K562 (cell line): Measurements from ENCODE around the gene CHAC1. TPM values are rescaled to one million over a fixed set of nuclear protein-coding genes. Genes with fewer than 3 reads are reported as not detected.

Source experiments
- ATAC-seq: fragments of 200-7000 bp; cut with Tn5 transposase; 3 replicates; pipeline ENCODE4 v1.9.1; 2020; ENCODE audit warnings: moderate library complexity
- BruUV-seq: library from RNA; stranded (reverse); fragments of 400-500 nt; replicated peaks from 2 replicates; lab custom pipeline; 2021; lab: Mats Ljungman, UMichigan
- CTCF ChIA-PET: fragments of 300-600 bp; formaldehyde crosslinking; extraction: SDS; loops from one replicate; lab custom pipeline; 2021; ENCODE audit warnings: low intra/inter-chr PET ratio; lab: Yijun Ruan, JAX
- POLR2A ChIA-PET: fragments of 300-600, 350-650 bp; sonication (Branson Sonifier 250); formaldehyde crosslinking; extraction: SDS; loops from one replicate; lab custom pipeline; 2021; ENCODE audit warnings: antibody characterized with exemption, inconsistent platforms; lab: Yijun Ruan, JAX
- DNase-seq, 4 experiments: peaks; one replicate each; pipeline versions ENCODE4 v3.0.0 to v3.0.0-alpha.2; 2011 to 2018; ENCODE audit warnings: low spot score in 3 of 4, mixed read lengths in 3 of 4; ENCODE audit errors: extremely low read depth in 1 of 4
- FAIRE-seq: peaks from 2 replicates; lab custom pipeline; 2011; peaks lifted over from hg19 to GRCh38; lab: Jason Lieb, UNC
- H2AFZ ChIP-seq: 2 replicates; pipeline ENCODE4 v1.6.0; 2011; ENCODE audit warnings: low read depth, low read length, control low read depth, inconsistent platforms
- H3K27ac ChIP-seq: fragments of 200-600 bp; 3 replicates; pipeline ENCODE4 v1.8.0; 2011; ENCODE audit warnings: low read depth, mild to moderate bottlenecking, control low read depth, inconsistent platforms, low read length, moderate library complexity, mixed read lengths; ENCODE audit errors: extremely low read depth
- H3K27me3 ChIP-seq, 2 experiments: fragments of 300-600 bp in 1 of 2; 2 replicates in 1 of 2; 3 replicates in 1 of 2; pipeline versions ENCODE4 v1.6.0 to v1.8.0; 2011; ENCODE audit warnings: inconsistent platforms in 2 of 2, low read length in 2 of 2, mild to moderate bottlenecking in 1 of 2, mixed read lengths in 1 of 2, moderate library complexity in 1 of 2; ENCODE audit not compliant: control insufficient read depth in 2 of 2, insufficient read depth in 2 of 2
- H3K36me3 ChIP-seq: fragments of 300-600 bp; 3 replicates; pipeline ENCODE4 v1.8.0; 2011; ENCODE audit warnings: mild to moderate bottlenecking, low read length, inconsistent platforms; ENCODE audit not compliant: control insufficient read depth, insufficient read depth
- H3K4me1 ChIP-seq, 2 experiments: fragments of 200-600 bp in 1 of 2; replicated peaks in 1 of 2; 2 replicates in 1 of 2; 3 replicates in 1 of 2; pipeline versions ENCODE4 v1.5.1 to v1.8.0; 2011; ENCODE audit warnings: inconsistent platforms in 2 of 2, low read length in 2 of 2, mild to moderate bottlenecking in 1 of 2, mixed read lengths in 1 of 2, moderate library complexity in 1 of 2; ENCODE audit not compliant: control insufficient read depth in 2 of 2, insufficient read depth in 2 of 2
- H3K4me2 ChIP-seq: 2 replicates; pipeline ENCODE4 v1.6.1; 2011; ENCODE audit warnings: low read length, control low read depth, inconsistent platforms, mixed read lengths; ENCODE audit not compliant: insufficient read depth
- H3K4me3 ChIP-seq: fragments of 200-600 bp; sonication (generic), shearing (Covaris generic); 2 replicates; pipeline ENCODE4 v1.5.1; 2016; ENCODE audit warnings: control low read depth, inconsistent platforms
- H3K79me2 ChIP-seq: fragments of 200-600 bp; 3 replicates; pipeline ENCODE4 v1.8.0; 2011; ENCODE audit warnings: low read length, inconsistent platforms; ENCODE audit not compliant: control insufficient read depth, insufficient read depth
- H3K9ac ChIP-seq, 2 experiments: 2 replicates each; pipeline versions ENCODE4 v1.6.0 to v1.6.1; 2011; ENCODE audit warnings: low read depth in 2 of 2, low read length in 2 of 2, control low read depth in 1 of 2, inconsistent platforms in 1 of 2, mild to moderate bottlenecking in 1 of 2, mixed read lengths in 1 of 2; ENCODE audit not compliant: insufficient read depth in 1 of 2
- H3K9me1 ChIP-seq: one replicate; pipeline ENCODE4 v1.6.0; 2011; ENCODE audit warnings: inconsistent platforms, mild to moderate bottlenecking, low read length, moderate library complexity; ENCODE audit not compliant: control insufficient read depth, insufficient read depth
- H3K9me3 ChIP-seq: replicated peaks from 2 replicates; pipeline ENCODE4 v1.5.1; 2011; ENCODE audit warnings: low read depth, low read length, inconsistent platforms; ENCODE audit not compliant: control insufficient read depth, insufficient read depth
- H4K20me1 ChIP-seq: replicated peaks from 2 replicates; pipeline ENCODE4 v1.6.1; 2011; ENCODE audit warnings: low read length, inconsistent platforms, mixed read lengths; ENCODE audit not compliant: control insufficient read depth, insufficient read depth
- COPS2 ChIP-seq: fragments of 450-650 bp; conservative IDR thresholded peaks from 2 replicates; pipeline ENCODE4 v1.6.1; 2016; ENCODE audit warnings: mild to moderate bottlenecking, moderate library complexity
- FOXM1 ChIP-seq, 2 experiments: fragments of 450-650 bp in 1 of 2; sonication (generic) in 1 of 2; formaldehyde crosslinking in 1 of 2; IDR thresholded peaks; 2 replicates each; pipeline versions ENCODE4 v1.6.1 to v1.9.0; 2017 to 2022; ENCODE audit warnings: low read depth in 2 of 2, mild to moderate bottlenecking in 2 of 2, missing genetic modification reagents in 1 of 2, moderate library complexity in 1 of 2
- HNRNPLL ChIP-seq: fragments of 200-400 bp; formaldehyde crosslinking; IDR thresholded peaks from 2 replicates; pipeline ENCODE4 v1.6.1; 2017; ENCODE audit warnings: low read length, low read depth, mild to moderate bottlenecking; ENCODE audit not compliant: poor library complexity, severe bottlenecking
- MYC ChIP-seq, 2 experiments: fragments of 250-450 bp in 1 of 2; sonication (Bioruptor Pico) in 1 of 2; IDR thresholded peaks; 2 replicates each; pipeline versions ENCODE4 v1.5.1 to v1.6.1; 2012 to 2021; ENCODE audit warnings: low read depth in 2 of 2, borderline replicate concordance in 1 of 2, improper control_type of control experiment in 1 of 2, low read length in 1 of 2, mild to moderate bottlenecking in 1 of 2, moderate library complexity in 1 of 2
- NCOA4 ChIP-seq: fragments of 450-650 bp; IDR thresholded peaks from 2 replicates; pipeline ENCODE4 v1.6.1; 2018; ENCODE audit warnings: mild to moderate bottlenecking; ENCODE audit not compliant: partially characterized antibody
- OTX1 ChIP-seq: fragments of 450-650 bp; formaldehyde crosslinking; IDR thresholded peaks from 2 replicates; pipeline ENCODE4 v1.4.0; 2022; ENCODE audit warnings: mild to moderate bottlenecking
- PHB ChIP-seq: fragments of 250-450 bp; sonication (Bioruptor Pico); IDR thresholded peaks from 2 replicates; pipeline ENCODE4 v1.5.0; 2021
- POLR2AphosphoS5 ChIP-seq: IDR thresholded peaks from 2 replicates; pipeline ENCODE4 v1.6.1; 2011; ENCODE audit warnings: mild to moderate bottlenecking, low read depth, low read length, moderate library complexity; ENCODE audit not compliant: control insufficient read depth, insufficient read depth
- SIN3B ChIP-seq: fragments of 450-650 bp; IDR thresholded peaks from 2 replicates; pipeline ENCODE4 v1.6.1; 2017; ENCODE audit warnings: low read depth, mild to moderate bottlenecking, moderate library complexity
- ZC3H4 ChIP-seq: sonication (generic); formaldehyde crosslinking; IDR thresholded peaks from 2 replicates; pipeline ENCODE4 v1.9.0; 2021; ENCODE audit warnings: missing genetic modification reagents, borderline replicate concordance
- ZFX ChIP-seq: sonication (generic); formaldehyde crosslinking; IDR thresholded peaks from 2 replicates; pipeline ENCODE4 v1.8.0; 2022; ENCODE audit warnings: mild to moderate bottlenecking, missing genetic modification reagents, moderate library complexity
- ZNF311 ChIP-seq: fragments of 250-450 bp; sonication (Bioruptor Pico); IDR thresholded peaks from 2 replicates; pipeline ENCODE4 v1.4.0; 2020; ENCODE audit warnings: mild to moderate bottlenecking, moderate library complexity
- WGBS: fragments of 100-300 bp; shearing (Covaris generic); methylation state at CpG from one replicate; pipeline ENCODE4 v1.1.6; 2016; ENCODE audit warnings: low coverage, mixed read lengths; ENCODE audit not compliant: insufficient coverage; ENCODE audit errors: missing lambda C conversion rate; 5-methylcytosine and 5-hydroxymethylcytosine counted together
- in situ Hi-C: fragments of 300-500 bp; cut with MboI; formaldehyde crosslinking; loops from 4 replicates; pipeline ENCODE4 v1.15.0; 2018; ENCODE audit warnings: inconsistent platforms, mixed read lengths
- intact Hi-C: fragments of 100-400 bp; cut with micrococcal nuclease; formaldehyde crosslinking; loops from 2 replicates; pipeline ENCODE4 v1.14.2; 2022
- polyA plus RNA-seq, 8 experiments: library from polyadenylated mRNA; depleted of rRNA in 4 of 8; stranded (reverse) in 5 of 8; unstranded in 3 of 8; fragments of >200 nt; fragmentation: Nextera tagmentation in 2 of 8; fragmentation: Illumina TruSeq in 1 of 8; extraction: Ambion mirVana in 2 of 8; extraction: Trizol in 1 of 8; gene quantifications; 2 replicates each; pipeline versions ENCODE4 v1.2.1 to v1.2.3, GENCODE V29; 2011 to 2014; ENCODE audit warnings: inconsistent platforms in 1 of 8, missing spikeins in 1 of 8
- total RNA-seq, 7 experiments: library from RNA; depleted of rRNA in 6 of 7; stranded (reverse); fragments of >200 nt in 6 of 7; fragmentation: Illumina TruSeq in 2 of 7; extraction: Trizol in 2 of 7; gene quantifications; 2 replicates each; pipeline versions ENCODE4 v1.2.1 to v1.2.3, GENCODE V29; 2011 to 2021; ENCODE audit warnings: low replicate concordance in 1 of 7
- TF ChIP-seq, protein P1 (sequence below): sonication (generic); formaldehyde crosslinking; IDR thresholded peaks from 2 replicates; pipeline ENCODE4 v1.8.0; 2022; ENCODE audit warnings: mild to moderate bottlenecking, missing genetic modification reagents
- TF ChIP-seq, protein P2 (sequence below), 2 experiments: IDR thresholded peaks; 2 replicates each; pipeline ENCODE4 v1.6.1; 2012; ENCODE audit warnings: improper control_type of control experiment in 2 of 2, low read depth in 2 of 2, low read length in 2 of 2, borderline replicate concordance in 1 of 2

The CHAC1 gene
- total and polyA plus RNA-seq, 9 of the 15 experiments (the other 6 are each of a cell fraction or from before 2014, with no cell fraction given) = 0.47 to 39.0 (median 7.5) TPM

GRCh38 chr15:40941068-40941527, 12.2 kb upstream of the CHAC1 start:
- intact Hi-C loops (no loop called here), in situ Hi-C loops (no loop called here)
- ATAC-seq = no peak
- Histone ChIP-seq H3K9me1 (no peaks in the 10 kb centered on the region), H3K27ac (peak overlapping the region; percentile 71; the same call in 2 of the 3 replicates), H3K9ac (peak overlapping the region; percentile 72 to 88), H3K4me3 (peak overlapping the region; percentile 56), H3K9me3 (no peaks in the 10 kb centered on the region), H3K4me1 (peaks cover 5 to 34% of the 10 kb centered on the region in 2 experiments; a peak in 4 of 5 replicates), H4K20me1 (no peaks in the 10 kb centered on the region), H2AFZ (peak overlapping the region; percentile 99), H3K4me2 (peak overlapping the region; percentile 78), H3K36me3 (no peaks in the 10 kb centered on the region), H3K27me3 (peaks cover 2 to 13% of the 10 kb centered on the region in 2 experiments; a peak in 3 of 5 replicates), H3K79me2 (no peaks in the 10 kb centered on the region)
- peak; percentile 66 for FAIRE-seq
- peak in 1 of 4 experiments; percentile 27 for DNase-seq
- WGBS = 21% methylated on average over 7 of the region's 7 CpGs
- ChIA-PET POLR2A (interaction anchor here (0.6 to 3.6 kb wide), 10 partner anchors 9 to 155 kb away, joined by 3 to 17 read pairs (median 3); partner anchors contain the start of gene CHAC1), CTCF (interaction anchor here (0.6 to 0.7 kb wide), 3 partner anchors 35 to 273 kb away, joined by 3 read pairs; no protein-coding TSS in a partner anchor)
- TSS peak; percentile 83 for BruUV-seq
- TF ChIP-seq, protein P1, sequence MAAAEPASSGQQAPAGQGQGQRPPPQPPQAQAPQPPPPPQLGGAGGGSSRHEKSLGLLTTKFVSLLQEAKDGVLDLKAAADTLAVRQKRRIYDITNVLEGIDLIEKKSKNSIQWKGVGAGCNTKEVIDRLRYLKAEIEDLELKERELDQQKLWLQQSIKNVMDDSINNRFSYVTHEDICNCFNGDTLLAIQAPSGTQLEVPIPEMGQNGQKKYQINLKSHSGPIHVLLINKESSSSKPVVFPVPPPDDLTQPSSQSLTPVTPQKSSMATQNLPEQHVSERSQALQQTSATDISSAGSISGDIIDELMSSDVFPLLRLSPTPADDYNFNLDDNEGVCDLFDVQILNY (CRISPR knock-in tag) = 0 out of 2 replicates have a peak, but pooled peaks have one; percentile 9
- TF ChIP-seq ZFX (no peak), POLR2AphosphoS5 (no peak), ZNF311 (CRISPR knock-in tag) (no peak), NCOA4 (no peak), OTX1 (CRISPR knock-in tag) (no peak), MYC (IDR thresholded peaks at IDR 0.05; ENCODE audit: low read depth, low read length) (no peak), MYC (CRISPR knock-in tag; IDR thresholded peaks at IDR 0.05; ENCODE audit: borderline replicate concordance, low read depth) (peak; percentile 55; the same call in 1 of the 2 replicates), PHB (CRISPR knock-in tag) (no peak), SIN3B (no peak), HNRNPLL (no peak), ZC3H4 (CRISPR knock-in tag) (0 out of 2 replicates have a peak, but pooled peaks have one; percentile 31), FOXM1 (IDR thresholded peaks at IDR 0.05; ENCODE audit: low read depth) (no peak), FOXM1 (CRISPR knock-in tag; IDR thresholded peaks at IDR 0.05; ENCODE audit: low read depth) (no peak), COPS2 (no peak)
- TF ChIP-seq, protein P2, sequence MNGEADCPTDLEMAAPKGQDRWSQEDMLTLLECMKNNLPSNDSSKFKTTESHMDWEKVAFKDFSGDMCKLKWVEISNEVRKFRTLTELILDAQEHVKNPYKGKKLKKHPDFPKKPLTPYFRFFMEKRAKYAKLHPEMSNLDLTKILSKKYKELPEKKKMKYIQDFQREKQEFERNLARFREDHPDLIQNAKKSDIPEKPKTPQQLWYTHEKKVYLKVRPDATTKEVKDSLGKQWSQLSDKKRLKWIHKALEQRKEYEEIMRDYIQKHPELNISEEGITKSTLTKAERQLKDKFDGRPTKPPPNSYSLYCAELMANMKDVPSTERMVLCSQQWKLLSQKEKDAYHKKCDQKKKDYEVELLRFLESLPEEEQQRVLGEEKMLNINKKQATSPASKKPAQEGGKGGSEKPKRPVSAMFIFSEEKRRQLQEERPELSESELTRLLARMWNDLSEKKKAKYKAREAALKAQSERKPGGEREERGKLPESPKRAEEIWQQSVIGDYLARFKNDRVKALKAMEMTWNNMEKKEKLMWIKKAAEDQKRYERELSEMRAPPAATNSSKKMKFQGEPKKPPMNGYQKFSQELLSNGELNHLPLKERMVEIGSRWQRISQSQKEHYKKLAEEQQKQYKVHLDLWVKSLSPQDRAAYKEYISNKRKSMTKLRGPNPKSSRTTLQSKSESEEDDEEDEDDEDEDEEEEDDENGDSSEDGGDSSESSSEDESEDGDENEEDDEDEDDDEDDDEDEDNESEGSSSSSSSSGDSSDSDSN (IDR thresholded peaks at IDR 0.05; ENCODE audit: borderline replicate concordance in 1 of 2, low read depth in 2 of 2, low read length in 2 of 2) = no peak
